C4-2B (cell line): ENCODE results near the gene DERA.

Experiments used
- CTCF ChIP-seq: fragments of 450-650 bp; conservative IDR thresholded peaks from 2 replicates; pipeline ENCODE4 v1.5.1; 2017; ENCODE audit warnings: mild to moderate bottlenecking
- ZFX ChIP-seq: fragments of 450-650 bp; IDR thresholded peaks from 2 replicates; pipeline ENCODE4 v1.6.1; 2017

- TF ChIP-seq CTCF (no peak), ZFX (no peak)
These were observed 44.9 kb downstream of the DERA start for GRCh38 chr12:15956010-15956409.
